Panc1 (cell line): ENCODE measurements around the gene NPB. TPM values are rescaled to one million over a fixed set of nuclear protein-coding genes. Genes with fewer than 3 reads are reported as not detected.

Source experiments
- ATAC-seq: fragments of 200-7000 bp; cut with Tn5 transposase; 2 replicates; pipeline ENCODE4 v1.9.1; 2020; ENCODE audit warnings: mild to moderate bottlenecking, moderate library complexity
- BruUV-seq: library from RNA; stranded (reverse); fragments of 400-500 nt; replicated peaks from 2 replicates; lab custom pipeline; 2021; lab: Mats Ljungman, UMichigan
- CTCF ChIA-PET: fragments of 300-600 bp; sonication (Branson Sonifier 250); formaldehyde crosslinking; loops from one replicate; lab custom pipeline; 2022; ENCODE audit warnings: antibody characterized with exemption; lab: Charles Lee
- POLR2A ChIA-PET: fragments of 300-600 bp; sonication (Branson Sonifier 250); formaldehyde crosslinking; loops from one replicate; lab custom pipeline; 2022; ENCODE audit warnings: antibody characterized with exemption; lab: Charles Lee
- DNase-seq: peaks from one replicate; pipeline ENCODE4 v3.0.0-alpha.2; 2010; ENCODE audit warnings: low read depth, low spot score
- H3K27ac ChIP-seq: 2 replicates; pipeline ENCODE4 v1.5.1; 2011; ENCODE audit warnings: mild to moderate bottlenecking, low read length, inconsistent platforms
- H3K27me3 ChIP-seq: fragments of 200-500 bp; sonication (Bioruptor generic); 2 replicates; pipeline ENCODE4 v1.6.0; 2014; ENCODE audit warnings: low read length, inconsistent platforms; ENCODE audit not compliant: control insufficient read depth, insufficient read depth
- H3K36me3 ChIP-seq: fragments of 200-500 bp; sonication (Bioruptor generic); 2 replicates; pipeline ENCODE4 v1.5.1; 2014; ENCODE audit warnings: inconsistent platforms, mild to moderate bottlenecking, low read length, moderate library complexity; ENCODE audit not compliant: control insufficient read depth, insufficient read depth
- H3K4me1 ChIP-seq: 2 replicates; pipeline ENCODE4 v1.5.1; 2011; ENCODE audit warnings: inconsistent platforms, mild to moderate bottlenecking, low read length, moderate library complexity; ENCODE audit not compliant: control insufficient read depth, insufficient read depth
- H3K4me3 ChIP-seq, 2 experiments: 2 replicates each; pipeline ENCODE4 v1.5.1; 2011 to 2012; ENCODE audit warnings: low read depth in 2 of 2, low read length in 2 of 2, mild to moderate bottlenecking in 2 of 2, inconsistent platforms in 1 of 2, moderate library complexity in 1 of 2
- H3K9me3 ChIP-seq: fragments of 200-500 bp; sonication (Bioruptor generic); 2 replicates; pipeline ENCODE4 v1.5.1; 2014; ENCODE audit warnings: low read depth, mild to moderate bottlenecking, inconsistent platforms, low read length, moderate library complexity; ENCODE audit not compliant: control insufficient read depth, insufficient read depth
- CTCF ChIP-seq: fragments of 450-650 bp; IDR thresholded peaks from 2 replicates; pipeline ENCODE4 v1.5.1; 2017; ENCODE audit warnings: mild to moderate bottlenecking
- POLR2AphosphoS5 ChIP-seq: IDR thresholded peaks from 2 replicates; pipeline ENCODE4 v1.6.1; 2012; ENCODE audit warnings: mild to moderate bottlenecking, low read depth, low read length, moderate library complexity
- REST ChIP-seq, 2 experiments: IDR thresholded peaks; 2 replicates each; pipeline ENCODE4 v1.6.1; 2011 to 2012; ENCODE audit warnings: low read depth in 2 of 2, control low read depth in 1 of 2, low read length in 1 of 2, mild to moderate bottlenecking in 1 of 2, moderate library complexity in 1 of 2; ENCODE audit not compliant: insufficient read depth in 1 of 2
- SIN3A ChIP-seq: IDR thresholded peaks from 2 replicates; pipeline ENCODE4 v1.6.1; 2012; ENCODE audit warnings: low read depth, mild to moderate bottlenecking, low read length, moderate library complexity, borderline replicate concordance; ENCODE audit not compliant: insufficient read depth
- TCF7L2 ChIP-seq: IDR thresholded peaks from 2 replicates; pipeline ENCODE4 v1.6.1; 2011; ENCODE audit warnings: mild to moderate bottlenecking, low read depth, low read length, inconsistent platforms
- in situ Hi-C: cut with HindIII; loops from 2 replicates; pipeline ENCODE4 v1.10.0; 2016; ENCODE audit warnings: low sequenced_read_pairs, low pct_unique_long_range_greater_than_20kb
- intact Hi-C: fragments of 100-400 bp; cut with micrococcal nuclease; formaldehyde crosslinking; loops from one replicate; pipeline ENCODE4 v1.10.0; 2022; ENCODE audit not compliant: unreplicated experiment
- total RNA-seq: library from RNA; stranded (reverse); gene quantifications from one replicate; pipeline ENCODE4 v1.2.1, GENCODE V29; 2021; ENCODE audit not compliant: unreplicated experiment

Gene NPB
- total RNA-seq, 1 experiment from 2014 or later, result 3.9 TPM

GRCh38 chr17:81884520-81884919, 17.5 kb upstream of the NPB start:
- DNase-seq, result no peak
- ChIA-PET CTCF (no interaction called here), POLR2A (interaction anchor here (0.5 kb wide), 1 partner anchor 48 kb away, joined by 4 read pairs; no protein-coding TSS in a partner anchor)
- Histone ChIP-seq H3K4me3 (no peak overlapping the region), H3K36me3 (peaks cover 24% of the 10 kb centered on the region), H3K27me3 (no peaks in the 10 kb centered on the region), H3K9me3 (no peaks in the 10 kb centered on the region), H3K27ac (no peak overlapping the region), H3K4me1 (peaks cover under 1% of the 10 kb centered on the region; the same call in 1 of the 2 replicates)
- intact Hi-C loops, result no loop called here
- no TSS peak for BruUV-seq
- TF ChIP-seq SIN3A, result no peak
- TF ChIP-seq POLR2AphosphoS5, result peak; percentile 51; the same call in 1 of the 2 replicates
- TF ChIP-seq REST (IDR thresholded peaks at IDR 0.05; ENCODE audit: insufficient read depth in 1 of 2, low read depth in 2 of 2, low read length in 1 of 2), result no peak
- in situ Hi-C loops, result no loop called here
- peak; percentile 40 for ATAC-seq

GRCh38 chr17:81884968-81885367, 17.1 kb upstream of the NPB start:
- H3K9me3 ChIP-seq, result no peaks in the 10 kb centered on the region
- ATAC-seq (0 out of 2 replicates have a peak, but pooled peaks have one; percentile 8), DNase-seq (no peak)
- H3K27me3 ChIP-seq, result no peaks in the 10 kb centered on the region
- H3K4me3 ChIP-seq, result no peak overlapping the region
- intact Hi-C loops, result no loop called here
- H3K27ac ChIP-seq, result no peak overlapping the region
- in situ Hi-C loops, result no loop called here
- TF ChIP-seq REST (IDR thresholded peaks at IDR 0.05; ENCODE audit: insufficient read depth in 1 of 2, low read depth in 2 of 2, low read length in 1 of 2) (no peak), TCF7L2 (no peak), CTCF (no peak), SIN3A (no peak), POLR2AphosphoS5 (no peak)
- no TSS peak for BruUV-seq
- H3K36me3 ChIP-seq, result peaks cover 28% of the 10 kb centered on the region
- CTCF ChIA-PET, result no interaction called here
- POLR2A ChIA-PET, result interaction anchor here (0.5 kb wide), 1 partner anchor 48 kb away, joined by 4 read pairs; no protein-coding TSS in a partner anchor
- peaks cover 5% of the 10 kb centered on the region for H3K4me1 ChIP-seq
